GM23248 (cell line): ENCODE measurements around the gene PCTP.

ENCODE experiments used
- EZH2 ChIP-seq: fragments of 200-600 bp; sonication (generic); IDR thresholded peaks from 2 replicates; pipeline ENCODE4 v1.6.1; 2018; ENCODE audit warnings: antibody characterized with exemption, mild to moderate bottlenecking; ENCODE audit not compliant: insufficient read depth, poor library complexity, severe bottlenecking
- EZH2phosphoT487 ChIP-seq: fragments of 200-600 bp; sonication (generic); IDR thresholded peaks from 2 replicates; pipeline ENCODE4 v1.6.1; 2018; ENCODE audit warnings: antibody characterized with exemption, moderate library complexity, mild to moderate bottlenecking, low read depth; ENCODE audit not compliant: insufficient read depth

DNA sequence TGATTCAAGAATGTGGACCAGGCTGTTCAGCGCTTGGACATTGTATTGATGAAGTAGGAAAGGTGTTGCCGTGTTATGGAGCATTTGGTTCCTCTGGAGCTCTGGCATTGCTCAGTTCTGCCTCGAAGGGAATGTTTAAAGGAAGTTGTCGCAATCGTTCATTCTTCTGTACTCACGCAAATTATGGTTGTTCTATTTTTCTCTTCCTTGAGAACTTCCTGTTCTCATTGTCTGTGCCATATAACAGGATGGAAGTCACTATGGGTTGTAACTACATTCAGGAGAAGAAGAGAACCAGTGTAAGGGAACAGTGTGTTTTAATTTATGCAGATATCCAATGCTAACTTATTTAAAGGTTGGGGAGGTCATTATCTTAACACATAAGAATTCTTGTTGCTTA lies 13.0 kb downstream of the PCTP start:
- TF ChIP-seq EZH2phosphoT487 (no peak), EZH2 (no peak)
